ENCODE measurements around the gene TAF11L2.
"Not testable (repeated sequence)": the region's sequence is repeated elsewhere in the genome, so short reads cannot be mapped to it uniquely, and the experiment has no call there.

TAF11L2 gene

DNA sequence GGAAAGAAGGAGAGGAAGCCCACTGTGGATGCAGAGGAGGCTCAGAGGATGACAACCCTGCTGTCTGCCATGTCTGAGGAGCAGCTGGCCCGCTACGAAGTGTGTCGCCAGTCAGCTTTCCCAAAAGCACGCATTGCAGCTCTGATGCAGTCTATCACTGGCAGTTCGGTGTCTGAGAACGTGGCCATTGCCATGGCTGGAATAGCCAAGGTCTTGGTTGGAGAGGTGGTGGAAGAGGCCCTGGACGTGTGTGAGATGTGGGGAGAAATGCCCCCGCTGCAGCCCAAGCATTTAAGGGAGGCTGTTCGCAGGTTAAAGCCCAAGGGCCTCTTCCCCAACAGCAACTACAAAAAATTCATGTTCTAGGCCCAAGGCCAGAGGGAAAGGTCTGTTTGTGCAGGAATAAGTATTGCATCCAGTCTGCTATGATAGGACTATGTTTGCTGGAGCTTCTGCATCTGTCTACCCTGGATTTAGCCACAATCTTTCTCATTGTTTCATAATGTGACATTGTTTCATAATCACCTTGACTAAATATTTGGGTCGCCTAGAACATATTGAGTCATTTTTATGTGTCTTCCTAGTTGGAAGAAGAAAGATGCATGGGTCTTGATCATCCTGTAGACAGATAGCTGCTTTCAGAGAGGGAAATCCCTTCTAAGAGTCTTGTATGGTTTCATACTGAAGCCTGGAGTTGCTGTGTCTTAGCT lies 11.4 kb upstream of the TAF11L2 start:
- H3K27me3 ChIP-seq (ENCODE audit: control insufficient read depth, insufficient read depth, low read length); H3K4me1 ChIP-seq (ENCODE audit: control insufficient read depth, low read depth, low read length); H3K27ac ChIP-seq (ENCODE audit: low read length); H3K36me3 ChIP-seq (ENCODE audit: control insufficient read depth, low read depth, low read length); H3K9me3 ChIP-seq (ENCODE audit: control insufficient read depth, low read depth, low read length); H3K4me3 ChIP-seq (ENCODE audit: low read length); H3K9ac ChIP-seq (ENCODE audit: low read length): not testable (repeated sequence)

DNA sequence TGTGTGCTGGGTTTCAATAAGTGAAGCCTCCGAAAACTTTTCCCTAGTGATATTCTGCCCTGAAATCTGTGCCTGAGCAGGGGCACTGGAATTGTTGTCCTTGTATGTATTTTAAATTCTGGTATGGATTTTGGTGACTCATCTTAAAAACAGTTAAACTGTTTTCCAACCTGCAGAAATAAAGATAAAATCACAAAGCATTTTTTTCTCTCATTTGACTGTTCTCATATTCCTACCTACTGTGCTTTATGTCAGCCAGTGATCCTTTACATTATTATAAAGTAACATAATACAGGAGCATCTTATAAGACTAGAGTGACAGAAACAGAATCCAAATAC lies 10.9 kb upstream of the TAF11L2 start:
- Histone ChIP-seq H3K27me3 (ENCODE audit: control insufficient read depth, insufficient read depth, low read length) (no peaks in the 10 kb centered on the region), H3K4me1 (ENCODE audit: control insufficient read depth, low read depth, low read length) (no peaks in the 10 kb centered on the region), H3K36me3 (ENCODE audit: control insufficient read depth, low read depth, low read length) (no peaks in the 10 kb centered on the region), H3K9me3 (ENCODE audit: control insufficient read depth, low read depth, low read length) (no peaks in the 10 kb centered on the region), H3K9ac (ENCODE audit: low read length) (no peak overlapping the region), H3K27ac (ENCODE audit: low read length) (no peak overlapping the region), H3K4me3 (ENCODE audit: low read length) (no peak overlapping the region)

DNA sequence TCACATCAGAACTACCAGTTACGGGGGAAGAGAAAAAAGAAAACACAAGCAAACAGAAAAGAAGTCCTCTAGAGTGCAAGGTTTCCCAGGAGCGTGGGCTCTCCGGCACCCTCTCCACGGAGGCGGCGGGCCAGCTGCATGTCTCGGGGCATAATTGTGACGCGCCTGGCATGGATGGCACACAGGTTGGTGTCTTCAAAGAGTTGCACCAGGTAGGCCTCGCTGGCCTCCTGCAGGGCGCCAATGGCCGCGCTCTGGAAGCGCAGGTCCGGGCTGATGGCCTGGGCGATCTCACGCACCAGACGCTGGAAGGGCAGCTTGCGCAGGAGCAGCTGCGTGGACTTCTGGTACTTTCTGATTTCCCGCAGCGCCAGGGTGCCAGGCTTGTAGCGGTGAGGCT lies 6.8 kb upstream of the TAF11L2 start:
- H3K4me3 ChIP-seq (ENCODE audit: low read length); H3K9me3 ChIP-seq (ENCODE audit: control insufficient read depth, low read depth, low read length); H3K27ac ChIP-seq (ENCODE audit: low read length); H3K36me3 ChIP-seq (ENCODE audit: control insufficient read depth, low read depth, low read length); H3K4me1 ChIP-seq (ENCODE audit: control insufficient read depth, low read depth, low read length); H3K27me3 ChIP-seq (ENCODE audit: control insufficient read depth, insufficient read depth, low read length); H3K9ac ChIP-seq (ENCODE audit: low read length): not testable (repeated sequence)

DNA sequence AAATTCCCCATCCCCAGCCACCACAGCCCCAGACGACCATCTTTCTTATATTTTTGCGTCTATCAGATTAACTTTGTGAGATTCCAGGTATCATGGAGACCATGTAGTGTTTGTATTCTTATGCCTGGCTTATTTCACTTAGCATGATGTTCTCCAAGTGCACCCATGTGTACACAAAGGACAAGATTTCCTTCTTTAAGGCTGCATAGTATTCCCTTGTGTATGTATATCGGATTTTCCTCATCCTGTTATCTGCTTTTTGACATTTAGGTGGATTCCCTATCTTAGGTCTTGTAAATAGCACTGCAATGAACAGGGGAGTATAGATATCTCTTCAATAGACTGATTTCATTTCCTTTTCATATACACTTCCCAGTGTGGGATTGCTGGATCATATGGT lies 5.3 kb upstream of the TAF11L2 start:
- Histone ChIP-seq H3K9ac (ENCODE audit: low read length) (no peak overlapping the region), H3K27me3 (ENCODE audit: control insufficient read depth, insufficient read depth, low read length) (no peaks in the 10 kb centered on the region), H3K9me3 (ENCODE audit: control insufficient read depth, low read depth, low read length) (no peaks in the 10 kb centered on the region), H3K4me1 (ENCODE audit: control insufficient read depth, low read depth, low read length) (no peaks in the 10 kb centered on the region), H3K36me3 (ENCODE audit: control insufficient read depth, low read depth, low read length) (no peaks in the 10 kb centered on the region), H3K4me3 (ENCODE audit: low read length) (no peak overlapping the region), H3K27ac (ENCODE audit: low read length) (no peak overlapping the region)

DNA sequence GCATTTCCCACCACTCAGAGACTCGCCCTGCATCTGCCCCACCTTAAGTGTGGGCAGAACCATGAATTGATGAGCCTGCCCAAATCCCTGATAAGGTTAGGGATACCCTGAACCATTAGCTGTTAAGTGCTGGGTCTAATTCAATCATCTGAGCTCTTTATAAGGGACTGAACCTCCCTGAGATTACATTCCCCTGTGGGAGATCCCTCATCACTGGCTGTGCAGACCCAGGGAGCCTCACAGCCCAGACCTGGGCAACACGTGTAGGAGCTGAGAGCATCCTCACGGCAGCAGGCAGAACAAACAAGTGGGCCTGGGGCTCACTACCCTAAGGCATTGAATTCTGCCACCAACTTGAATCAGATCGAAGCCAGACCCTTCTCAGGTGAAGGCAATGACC lies 585 bp upstream of the TAF11L2 start:
- Histone ChIP-seq H3K9ac (ENCODE audit: low read length) (no peak overlapping the region), H3K4me3 (ENCODE audit: low read length) (no peak overlapping the region), H3K36me3 (ENCODE audit: control insufficient read depth, low read depth, low read length) (no peaks in the 10 kb centered on the region), H3K4me1 (ENCODE audit: control insufficient read depth, low read depth, low read length) (no peaks in the 10 kb centered on the region), H3K27me3 (ENCODE audit: control insufficient read depth, insufficient read depth, low read length) (no peaks in the 10 kb centered on the region), H3K27ac (ENCODE audit: low read length) (no peak overlapping the region), H3K9me3 (ENCODE audit: control insufficient read depth, low read depth, low read length) (no peaks in the 10 kb centered on the region)

DNA sequence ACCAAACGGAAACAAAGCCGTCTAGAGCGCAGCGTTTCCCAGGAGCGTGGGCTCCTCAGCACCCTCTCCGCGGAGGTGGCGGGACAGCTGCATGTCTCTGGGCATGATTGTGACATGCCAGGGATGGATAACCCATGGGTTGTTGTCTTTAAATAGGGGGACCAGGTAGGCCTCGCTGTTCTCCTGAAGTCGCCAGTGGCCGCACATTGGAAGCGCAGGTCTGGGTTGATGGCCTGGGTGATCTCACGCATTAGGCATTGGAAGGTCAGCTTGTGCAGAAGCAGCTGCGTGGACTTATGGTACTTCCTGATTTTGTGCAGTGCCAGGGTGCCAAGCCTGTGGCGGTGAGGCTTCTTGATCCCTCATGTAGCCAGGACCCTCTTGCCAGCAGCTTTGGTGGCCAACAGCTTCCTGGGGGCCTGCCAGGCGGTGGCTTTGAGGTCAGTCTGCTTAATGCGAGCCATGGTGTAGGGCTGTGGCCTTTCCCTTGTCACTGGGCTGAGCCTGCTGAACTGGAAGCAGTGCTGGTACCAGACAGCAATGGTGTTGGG lies 13.8 kb downstream of the TAF11L2 start:
- Histone ChIP-seq H3K27me3 (ENCODE audit: control insufficient read depth, insufficient read depth, low read length) (no peaks in the 10 kb centered on the region), H3K27ac (ENCODE audit: low read length) (no peak overlapping the region), H3K4me1 (ENCODE audit: control insufficient read depth, low read depth, low read length) (no peaks in the 10 kb centered on the region), H3K9ac (ENCODE audit: low read length) (no peak overlapping the region), H3K36me3 (ENCODE audit: control insufficient read depth, low read depth, low read length) (no peaks in the 10 kb centered on the region), H3K9me3 (ENCODE audit: control insufficient read depth, low read depth, low read length) (no peaks in the 10 kb centered on the region), H3K4me3 (ENCODE audit: low read length) (no peak overlapping the region)

DNA sequence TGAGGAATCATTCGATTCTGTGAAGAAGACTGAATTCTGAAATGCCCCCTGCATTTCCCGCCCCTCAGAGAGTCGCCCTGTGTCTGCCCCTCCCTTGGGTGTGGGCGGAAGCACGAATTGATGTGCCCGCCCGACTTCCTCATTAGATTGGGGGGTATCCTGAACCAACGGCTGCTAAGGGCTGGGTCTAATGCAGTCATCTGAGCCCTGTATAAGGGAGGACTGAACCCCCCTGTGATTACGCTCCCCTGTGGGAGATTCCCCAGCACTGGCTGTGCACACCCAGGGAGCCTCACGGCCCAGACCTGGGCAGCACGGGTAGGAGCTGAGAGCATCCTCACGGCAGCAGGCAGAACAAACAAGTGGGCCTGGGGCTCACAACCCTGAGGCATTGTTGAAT lies 19.5 kb downstream of the TAF11L2 start:
- H3K9me3 ChIP-seq (ENCODE audit: control insufficient read depth, low read depth, low read length); H3K9ac ChIP-seq (ENCODE audit: low read length); H3K36me3 ChIP-seq (ENCODE audit: control insufficient read depth, low read depth, low read length); H3K27me3 ChIP-seq (ENCODE audit: control insufficient read depth, insufficient read depth, low read length); H3K27ac ChIP-seq (ENCODE audit: low read length); H3K4me3 ChIP-seq (ENCODE audit: low read length); H3K4me1 ChIP-seq (ENCODE audit: control insufficient read depth, low read depth, low read length): not testable (repeated sequence)

DNA sequence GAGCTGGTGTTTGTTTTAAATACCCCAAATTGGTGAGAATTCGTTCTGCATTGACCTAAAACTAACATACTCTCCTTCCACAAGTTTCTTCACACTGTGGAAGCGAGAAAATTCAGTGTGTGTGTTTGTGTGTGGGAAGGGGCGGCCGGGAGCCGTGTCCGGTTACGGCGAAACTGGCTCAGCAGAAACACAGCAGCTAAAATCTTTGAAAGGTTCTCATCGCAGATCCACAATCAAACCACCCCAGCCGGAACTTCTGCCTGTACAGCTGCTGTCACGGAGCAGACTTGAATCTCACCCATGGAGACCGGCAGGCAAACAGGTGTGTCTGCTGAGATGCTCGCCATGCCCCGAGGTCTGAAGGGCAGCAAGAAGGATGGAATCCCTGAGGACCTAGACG lies 20.0 kb downstream of the TAF11L2 start, which contains the start of gene TAF11L3:
Gene TAF11L3 (plus strand): TSS at position 301 of the 400 bp plus-strand sequence.
- H3K9me3 ChIP-seq (ENCODE audit: control insufficient read depth, low read depth, low read length); H3K27me3 ChIP-seq (ENCODE audit: control insufficient read depth, insufficient read depth, low read length); H3K9ac ChIP-seq (ENCODE audit: low read length); H3K27ac ChIP-seq (ENCODE audit: low read length); H3K36me3 ChIP-seq (ENCODE audit: control insufficient read depth, low read depth, low read length); H3K4me3 ChIP-seq (ENCODE audit: low read length); H3K4me1 ChIP-seq (ENCODE audit: control insufficient read depth, low read depth, low read length): not testable (repeated sequence)

DNA sequence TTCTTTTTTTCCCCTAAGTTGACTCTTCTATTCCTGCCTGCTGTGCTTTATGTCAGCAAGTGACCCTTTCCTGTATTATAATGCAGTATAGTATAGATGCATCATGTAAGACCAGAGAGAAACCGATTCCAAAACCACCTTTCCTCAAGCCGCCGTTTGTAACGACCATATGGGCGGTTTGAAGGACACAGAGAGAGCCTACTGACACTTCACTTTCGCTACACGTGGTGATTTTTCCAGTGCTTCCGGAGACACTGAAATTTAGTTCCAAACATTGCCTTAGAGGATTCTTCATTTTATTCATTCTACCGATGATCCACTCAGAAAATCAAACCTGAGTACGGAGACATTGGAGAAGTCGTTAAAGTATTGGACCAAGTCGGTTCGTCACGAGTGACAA lies 21.5 kb downstream of the TAF11L2 start:
- H3K9ac ChIP-seq (ENCODE audit: low read length); H3K36me3 ChIP-seq (ENCODE audit: control insufficient read depth, low read depth, low read length); H3K9me3 ChIP-seq (ENCODE audit: control insufficient read depth, low read depth, low read length); H3K4me1 ChIP-seq (ENCODE audit: control insufficient read depth, low read depth, low read length); H3K27me3 ChIP-seq (ENCODE audit: control insufficient read depth, insufficient read depth, low read length); H3K4me3 ChIP-seq (ENCODE audit: low read length); H3K27ac ChIP-seq (ENCODE audit: low read length): not testable (repeated sequence)

DNA sequence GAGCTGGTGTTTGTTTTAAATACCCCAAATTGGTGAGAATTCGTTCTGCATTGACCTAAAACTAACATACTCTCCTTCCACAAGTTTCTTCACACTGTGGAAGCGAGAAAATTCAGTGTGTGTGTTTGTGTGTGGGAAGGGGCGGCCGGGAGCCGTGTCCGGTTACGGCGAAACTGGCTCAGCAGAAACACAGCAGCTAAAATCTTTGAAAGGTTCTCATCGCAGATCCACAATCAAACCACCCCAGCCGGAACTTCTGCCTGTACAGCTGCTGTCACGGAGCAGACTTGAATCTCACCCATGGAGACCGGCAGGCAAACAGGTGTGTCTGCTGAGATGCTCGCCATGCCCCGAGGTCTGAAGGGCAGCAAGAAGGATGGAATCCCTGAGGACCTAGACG lies 23.5 kb downstream of the TAF11L2 start, which contains the start of gene TAF11L4:
Gene TAF11L4 (plus strand): TSS at position 301 of the 400 bp plus-strand sequence.
- not testable (repeated sequence) for H3K27me3 ChIP-seq (ENCODE audit: control insufficient read depth, insufficient read depth, low read length); H3K9me3 ChIP-seq (ENCODE audit: control insufficient read depth, low read depth, low read length); H3K4me3 ChIP-seq (ENCODE audit: low read length); H3K36me3 ChIP-seq (ENCODE audit: control insufficient read depth, low read depth, low read length); H3K9ac ChIP-seq (ENCODE audit: low read length); H3K27ac ChIP-seq (ENCODE audit: low read length); H3K4me1 ChIP-seq (ENCODE audit: control insufficient read depth, low read depth, low read length)

DNA sequence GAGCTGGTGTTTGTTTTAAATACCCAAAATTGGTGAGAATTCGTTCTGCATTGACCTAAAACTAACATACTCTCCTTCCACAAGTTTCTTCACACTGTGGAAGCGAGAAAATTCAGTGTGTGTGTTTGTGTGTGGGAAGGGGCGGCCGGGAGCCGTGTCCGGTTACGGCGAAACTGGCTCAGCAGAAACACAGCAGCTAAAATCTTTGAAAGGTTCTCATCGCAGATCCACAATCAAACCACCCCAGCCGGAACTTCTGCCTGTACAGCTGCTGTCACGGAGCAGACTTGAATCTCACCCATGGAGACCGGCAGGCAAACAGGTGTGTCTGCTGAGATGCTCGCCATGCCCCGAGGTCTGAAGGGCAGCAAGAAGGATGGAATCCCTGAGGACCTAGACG lies 26.9 kb downstream of the TAF11L2 start, which contains the start of gene TAF11L5:
Gene TAF11L5 (plus strand): TSS at position 301 of the 400 bp plus-strand sequence.
- H3K9me3 ChIP-seq (ENCODE audit: control insufficient read depth, low read depth, low read length); H3K36me3 ChIP-seq (ENCODE audit: control insufficient read depth, low read depth, low read length); H3K27ac ChIP-seq (ENCODE audit: low read length); H3K27me3 ChIP-seq (ENCODE audit: control insufficient read depth, insufficient read depth, low read length); H3K9ac ChIP-seq (ENCODE audit: low read length); H3K4me3 ChIP-seq (ENCODE audit: low read length); H3K4me1 ChIP-seq (ENCODE audit: control insufficient read depth, low read depth, low read length): not testable (repeated sequence)

DNA sequence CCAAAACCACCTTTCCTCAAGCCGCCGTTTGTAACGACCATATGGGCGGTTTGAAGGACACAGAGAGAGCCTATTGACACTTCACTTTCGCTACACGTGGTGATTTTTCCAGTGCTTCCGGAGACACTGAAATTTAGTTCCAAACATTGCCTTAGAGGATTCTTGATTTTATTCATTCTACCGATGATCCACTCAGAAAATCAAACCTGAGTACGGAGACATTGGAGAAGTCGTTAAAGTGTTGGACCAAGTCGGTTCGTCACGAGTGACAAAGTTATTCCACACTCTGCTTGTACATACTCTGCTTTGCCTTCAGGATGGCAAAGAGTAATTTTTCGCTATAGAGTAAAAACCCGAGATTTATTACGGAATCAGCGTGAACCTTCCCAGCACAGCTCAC lies 28.5 kb downstream of the TAF11L2 start:
- not testable (repeated sequence) for H3K9ac ChIP-seq (ENCODE audit: low read length); H3K4me1 ChIP-seq (ENCODE audit: control insufficient read depth, low read depth, low read length); H3K27me3 ChIP-seq (ENCODE audit: control insufficient read depth, insufficient read depth, low read length); H3K4me3 ChIP-seq (ENCODE audit: low read length); H3K27ac ChIP-seq (ENCODE audit: low read length); H3K36me3 ChIP-seq (ENCODE audit: control insufficient read depth, low read depth, low read length); H3K9me3 ChIP-seq (ENCODE audit: control insufficient read depth, low read depth, low read length)
